NCI-H1048 (cell line): Measurements from ENCODE around the gene CNDP2.
"Not testable (repeated sequence)": the region's sequence is repeated elsewhere in the genome, so short reads cannot be mapped to it uniquely, and the experiment has no call there.

Experiments used
- DNase-seq: peaks from one replicate; lab custom pipeline; 2025; lab: John Stamatoyannopoulos, UW

The CNDP2 gene

GRCh38 chr18:74518456-74519295, 22.5 kb downstream of the CNDP2 start:
- DNase-seq, result no peak

GRCh38 chr18:74519320-74520095, 23.3 kb downstream of the CNDP2 start:
- no peak for DNase-seq

GRCh38 chr18:74520096-74520833, 24.1 kb downstream of the CNDP2 start:
- DNase-seq, result no peak

- DNase-seq, result no peak
Measured at GRCh38 chr18:74521068-74521725, 25.0 kb downstream of the CNDP2 start.

- DNase-seq, result no peak
Measured at GRCh38 chr18:74522635-74523548, 26.7 kb downstream of the CNDP2 start.

GRCh38 chr18:74524097-74524496, 27.9 kb downstream of the CNDP2 start:
- no peak for DNase-seq

- not testable (repeated sequence) for DNase-seq
Measured at GRCh38 chr18:74524915-74525314, 28.8 kb downstream of the CNDP2 start.

GRCh38 chr18:74525741-74526140, 29.6 kb downstream of the CNDP2 start:
- DNase-seq, result no peak

- DNase-seq, result no peak
Measured at GRCh38 chr18:74526488-74526887, 30.3 kb downstream of the CNDP2 start.

GRCh38 chr18:74528478-74528877, 32.3 kb downstream of the CNDP2 start:
- no peak for DNase-seq

GRCh38 chr18:74528913-74529312, 32.8 kb downstream of the CNDP2 start:
- DNase-seq, result no peak

- no peak for DNase-seq
Measured at GRCh38 chr18:74529378-74529777, 33.2 kb downstream of the CNDP2 start.

GRCh38 chr18:74529811-74530583, 33.8 kb downstream of the CNDP2 start:
- DNase-seq, result no peak

GRCh38 chr18:74530584-74530862, 34.4 kb downstream of the CNDP2 start:
- DNase-seq, result no peak

GRCh38 chr18:74531043-74531442, 34.9 kb downstream of the CNDP2 start:
- no peak for DNase-seq

GRCh38 chr18:74532511-74533025, 36.4 kb downstream of the CNDP2 start:
- no peak for DNase-seq

GRCh38 chr18:74533666-74534065, 37.5 kb downstream of the CNDP2 start:
- DNase-seq, result no peak

- DNase-seq, result no peak
Measured at GRCh38 chr18:74534150-74534969, 38.2 kb downstream of the CNDP2 start, which contains the start of gene CNDP1. CNDP1 (plus strand) TSS chr18:74534500; CDS start chr18:74534668, 168 bp downstream.
